ENCODE data around the gene TC2N.

TC2N gene

GRCh38 chr14:91732439-91732838, 134.9 kb downstream of the TC2N start:
- Histone ChIP-seq H3K27me3 (ENCODE audit: insufficient read depth, low read length, poor library complexity) (no peaks in the 10 kb centered on the region), H3K79me2 (ENCODE audit: insufficient read depth, low read length) (no peaks in the 10 kb centered on the region), H3K4me1 (ENCODE audit: insufficient read depth, low read length) (peaks cover 8% of the 10 kb centered on the region; the same call in 1 of the 2 replicates), H2AFZ (ENCODE audit: low read depth, low read length) (no peak overlapping the region), H3K36me3 (ENCODE audit: insufficient read depth, low read length) (no peaks in the 10 kb centered on the region), H3K4me2 (ENCODE audit: insufficient read depth, low read length) (no peak overlapping the region), H3K27ac (ENCODE audit: low read length) (no peak overlapping the region), H3K9me3 (ENCODE audit: insufficient read depth, low read length, severe bottlenecking) (no peaks in the 10 kb centered on the region), H4K20me1 (ENCODE audit: insufficient read depth, low read length) (no peaks in the 10 kb centered on the region), H3K4me3 (ENCODE audit: low read depth in 1 of 2, low read length in 2 of 2) (no peak overlapping the region), H3K9ac (ENCODE audit: low read depth, low read length) (no peak overlapping the region)
- TF ChIP-seq EZH2 (IDR thresholded peaks at IDR 0.05; ENCODE audit: borderline replicate concordance, low read depth, low read length, severe bottlenecking): no peak
- no peak for TF ChIP-seq CTCF (IDR thresholded peaks at IDR 0.05; ENCODE audit: borderline replicate concordance, extremely low read depth, low read length, poor library complexity, severe bottlenecking)
- ATAC-seq (ENCODE audit: insufficient read depth, low read depth): no peak
- no peak for DNase-seq

GRCh38 chr14:91731986-91732385, 135.3 kb downstream of the TC2N start, which contains the start of gene CATSPERB:
CATSPERB (minus strand) TSS chr14:91732086; CDS start chr14:91729479, 2,607 bp downstream.
- no peak within 1 kb of the TSS for H3K4me2 ChIP-seq (ENCODE audit: insufficient read depth, low read length)
- H3K9me3 ChIP-seq (ENCODE audit: insufficient read depth, low read length, severe bottlenecking): no peaks in the 10 kb centered on the region
- no peak within 1 kb of the TSS for H3K4me3 ChIP-seq (ENCODE audit: low read depth in 1 of 2, low read length in 2 of 2)
- ATAC-seq (ENCODE audit: insufficient read depth, low read depth) (no peak), DNase-seq (no peak)
- H3K27ac ChIP-seq (ENCODE audit: low read length): no peak within 1 kb of the TSS
- H2AFZ ChIP-seq (ENCODE audit: low read depth, low read length): no peak within 1 kb of the TSS
- no peaks in the 10 kb centered on the region for H3K79me2 ChIP-seq (ENCODE audit: insufficient read depth, low read length)
- no peaks in the 10 kb centered on the region for H4K20me1 ChIP-seq (ENCODE audit: insufficient read depth, low read length)
- TF ChIP-seq EZH2 (IDR thresholded peaks at IDR 0.05; ENCODE audit: borderline replicate concordance, low read depth, low read length, severe bottlenecking): no peak
- no peak for TF ChIP-seq CTCF (IDR thresholded peaks at IDR 0.05; ENCODE audit: borderline replicate concordance, extremely low read depth, low read length, poor library complexity, severe bottlenecking)
- peaks cover 8% of the 10 kb centered on the region; the same call in 1 of the 2 replicates for H3K4me1 ChIP-seq (ENCODE audit: insufficient read depth, low read length)
- H3K36me3 ChIP-seq (ENCODE audit: insufficient read depth, low read length): no peaks in the 10 kb centered on the region
- H3K9ac ChIP-seq (ENCODE audit: low read depth, low read length): no peak within 1 kb of the TSS
- no peaks in the 10 kb centered on the region for H3K27me3 ChIP-seq (ENCODE audit: insufficient read depth, low read length, poor library complexity)

GRCh38 chr14:91731018-91731417, 136.3 kb downstream of the TC2N start:
- Histone ChIP-seq H2AFZ (ENCODE audit: low read depth, low read length) (no peak overlapping the region), H3K9me3 (ENCODE audit: insufficient read depth, low read length, severe bottlenecking) (no peaks in the 10 kb centered on the region), H4K20me1 (ENCODE audit: insufficient read depth, low read length) (no peaks in the 10 kb centered on the region), H3K4me1 (ENCODE audit: insufficient read depth, low read length) (peaks cover 8% of the 10 kb centered on the region; the same call in 1 of the 2 replicates), H3K79me2 (ENCODE audit: insufficient read depth, low read length) (no peaks in the 10 kb centered on the region), H3K27ac (ENCODE audit: low read length) (no peak overlapping the region), H3K4me3 (ENCODE audit: low read depth in 1 of 2, low read length in 2 of 2) (no peak overlapping the region), H3K27me3 (ENCODE audit: insufficient read depth, low read length, poor library complexity) (no peaks in the 10 kb centered on the region), H3K36me3 (ENCODE audit: insufficient read depth, low read length) (no peaks in the 10 kb centered on the region), H3K4me2 (ENCODE audit: insufficient read depth, low read length) (no peak overlapping the region), H3K9ac (ENCODE audit: low read depth, low read length) (no peak overlapping the region)
- no peak for TF ChIP-seq EZH2 (IDR thresholded peaks at IDR 0.05; ENCODE audit: borderline replicate concordance, low read depth, low read length, severe bottlenecking)
- TF ChIP-seq CTCF (IDR thresholded peaks at IDR 0.05; ENCODE audit: borderline replicate concordance, extremely low read depth, low read length, poor library complexity, severe bottlenecking): no peak
- ATAC-seq (ENCODE audit: insufficient read depth, low read depth) (no peak), DNase-seq (no peak)

- Histone ChIP-seq H3K27ac (ENCODE audit: low read length) (no peak overlapping the region), H3K4me1 (ENCODE audit: insufficient read depth, low read length) (peaks cover 8% of the 10 kb centered on the region; the same call in 1 of the 2 replicates), H3K4me3 (ENCODE audit: low read depth in 1 of 2, low read length in 2 of 2) (no peak overlapping the region), H4K20me1 (ENCODE audit: insufficient read depth, low read length) (no peaks in the 10 kb centered on the region), H3K27me3 (ENCODE audit: insufficient read depth, low read length, poor library complexity) (no peaks in the 10 kb centered on the region), H3K79me2 (ENCODE audit: insufficient read depth, low read length) (no peaks in the 10 kb centered on the region), H3K4me2 (ENCODE audit: insufficient read depth, low read length) (no peak overlapping the region), H3K9me3 (ENCODE audit: insufficient read depth, low read length, severe bottlenecking) (no peaks in the 10 kb centered on the region), H3K9ac (ENCODE audit: low read depth, low read length) (no peak overlapping the region), H3K36me3 (ENCODE audit: insufficient read depth, low read length) (no peaks in the 10 kb centered on the region), H2AFZ (ENCODE audit: low read depth, low read length) (no peak overlapping the region; the same call in 1 of the 2 replicates)
- TF ChIP-seq EZH2 (IDR thresholded peaks at IDR 0.05; ENCODE audit: borderline replicate concordance, low read depth, low read length, severe bottlenecking) (no peak), CTCF (IDR thresholded peaks at IDR 0.05; ENCODE audit: borderline replicate concordance, extremely low read depth, low read length, poor library complexity, severe bottlenecking) (no peak)
- ATAC-seq (ENCODE audit: insufficient read depth, low read depth) (no peak), DNase-seq (no peak)
These were observed 137.6 kb downstream of the TC2N start for GRCh38 chr14:91729756-91730155.

All from DND-41 (cell line).